Fibroblast of pulmonary artery (primary cell): Measurements from ENCODE around the gene PLXNC1.

Experiments used
- DNase-seq: peaks from one replicate; pipeline ENCODE4 v3.0.0-alpha.2; 2010; ENCODE audit warnings: low read depth
- H3K4me3 ChIP-seq: replicated peaks from 2 replicates; pipeline ENCODE4 v1.5.1; 2011; ENCODE audit warnings: low read depth, mild to moderate bottlenecking, control low read depth, low read length, moderate library complexity
- TF ChIP-seq, protein P1 (sequence below): IDR thresholded peaks from 2 replicates; pipeline ENCODE4 v1.5.1; 2011; ENCODE audit warnings: mild to moderate bottlenecking, control low read depth, low read length, inconsistent platforms; ENCODE audit errors: missing control alignments

Gene PLXNC1

DNA sequence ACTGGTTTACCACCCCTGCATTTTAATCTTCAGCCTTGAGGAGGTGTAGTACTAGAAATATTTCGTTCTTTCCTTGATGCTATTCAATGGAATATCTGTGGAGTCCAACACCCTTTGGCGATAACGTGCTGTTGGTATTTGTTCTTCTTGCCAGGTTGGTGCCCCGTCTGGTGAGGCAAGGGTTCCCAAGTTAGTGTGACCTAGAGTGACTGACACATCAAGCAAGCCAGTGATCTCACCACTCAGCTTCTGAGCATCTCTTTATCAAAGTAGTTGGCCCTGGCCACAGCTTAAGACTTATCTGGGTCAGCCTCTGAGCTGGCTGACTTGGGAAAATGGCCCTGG, 60.2 kb downstream of the PLXNC1 start:
- H3K4me3 ChIP-seq, result no peak overlapping the region
- no peak for DNase-seq

DNA sequence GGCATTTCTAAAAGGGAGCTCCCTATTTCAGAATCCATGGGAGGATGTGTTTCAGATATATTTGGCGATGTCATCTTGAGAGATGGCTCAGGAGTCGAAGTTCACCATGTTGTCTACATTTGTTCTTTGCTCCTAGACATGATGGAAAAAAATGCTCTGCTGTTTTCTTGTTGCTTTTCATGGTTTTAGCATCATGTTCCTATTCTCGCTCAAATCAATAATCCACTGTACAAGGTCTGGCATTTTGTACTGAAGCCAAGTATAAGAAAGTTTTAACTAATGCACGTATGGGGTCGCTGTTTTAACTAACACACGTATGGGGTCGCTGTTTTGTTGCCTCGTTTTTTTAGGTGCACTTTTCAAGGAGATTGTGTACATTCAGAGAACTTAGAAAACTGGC, 60.9 kb downstream of the PLXNC1 start:
- DNase-seq, result no peak
- TF ChIP-seq, protein P1, sequence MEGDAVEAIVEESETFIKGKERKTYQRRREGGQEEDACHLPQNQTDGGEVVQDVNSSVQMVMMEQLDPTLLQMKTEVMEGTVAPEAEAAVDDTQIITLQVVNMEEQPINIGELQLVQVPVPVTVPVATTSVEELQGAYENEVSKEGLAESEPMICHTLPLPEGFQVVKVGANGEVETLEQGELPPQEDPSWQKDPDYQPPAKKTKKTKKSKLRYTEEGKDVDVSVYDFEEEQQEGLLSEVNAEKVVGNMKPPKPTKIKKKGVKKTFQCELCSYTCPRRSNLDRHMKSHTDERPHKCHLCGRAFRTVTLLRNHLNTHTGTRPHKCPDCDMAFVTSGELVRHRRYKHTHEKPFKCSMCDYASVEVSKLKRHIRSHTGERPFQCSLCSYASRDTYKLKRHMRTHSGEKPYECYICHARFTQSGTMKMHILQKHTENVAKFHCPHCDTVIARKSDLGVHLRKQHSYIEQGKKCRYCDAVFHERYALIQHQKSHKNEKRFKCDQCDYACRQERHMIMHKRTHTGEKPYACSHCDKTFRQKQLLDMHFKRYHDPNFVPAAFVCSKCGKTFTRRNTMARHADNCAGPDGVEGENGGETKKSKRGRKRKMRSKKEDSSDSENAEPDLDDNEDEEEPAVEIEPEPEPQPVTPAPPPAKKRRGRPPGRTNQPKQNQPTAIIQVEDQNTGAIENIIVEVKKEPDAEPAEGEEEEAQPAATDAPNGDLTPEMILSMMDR, result no peak
- no peak overlapping the region for H3K4me3 ChIP-seq

More for the DNA sequence above, 60.2 kb downstream of the PLXNC1 start:
- TF ChIP-seq, protein P1, result no peak

DNA sequence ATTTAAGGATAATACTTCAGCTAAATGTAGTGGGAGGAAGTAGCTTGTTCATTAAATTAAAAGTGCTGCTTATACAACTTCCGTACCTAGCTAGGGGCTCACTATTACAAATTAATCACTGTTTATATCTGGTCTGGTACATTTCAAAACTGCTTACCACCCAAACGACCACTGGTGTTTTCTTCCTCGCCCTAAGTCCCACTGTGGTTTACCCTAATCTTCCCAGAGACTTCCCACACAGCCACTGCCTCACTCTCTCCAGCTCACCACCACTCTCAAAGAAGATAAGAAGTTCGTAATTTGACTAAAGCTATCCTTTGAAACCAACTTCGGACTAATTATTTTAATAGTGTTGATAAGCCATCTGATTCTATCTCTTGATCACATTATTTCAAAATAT, 62.6 kb downstream of the PLXNC1 start:
- TF ChIP-seq, protein P1, result no peak
- H3K4me3 ChIP-seq, result no peak overlapping the region
- DNase-seq, result no peak

DNA sequence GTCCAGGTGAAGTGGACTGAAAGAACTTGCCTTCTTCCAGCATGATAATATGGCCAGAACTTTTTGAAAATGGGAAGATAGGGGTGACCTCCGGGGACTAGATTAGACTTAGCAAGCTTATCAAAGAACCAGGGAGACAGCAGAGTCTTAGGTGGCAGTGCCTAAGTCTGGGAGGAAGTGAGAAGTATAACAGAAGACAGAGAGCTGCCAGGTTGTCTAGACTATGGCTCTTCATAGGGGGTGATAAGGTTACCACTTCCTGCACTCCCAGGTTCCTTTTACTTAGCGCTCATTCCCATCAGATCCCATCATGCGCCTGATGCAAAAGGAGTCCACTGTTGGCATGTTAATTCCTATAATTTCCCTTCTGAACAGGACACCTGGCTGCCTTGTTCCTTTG, 69.9 kb downstream of the PLXNC1 start:
- TF ChIP-seq, protein P1, result no peak
- H3K4me3 ChIP-seq, result no peak overlapping the region
- no peak for DNase-seq

- TF ChIP-seq, protein P1, result no peak
- DNase-seq, result no peak
- H3K4me3 ChIP-seq, result no peak overlapping the region
Observed at GRCh38 chr12:94219622-94220302, 71.4 kb downstream of the PLXNC1 start.

DNA sequence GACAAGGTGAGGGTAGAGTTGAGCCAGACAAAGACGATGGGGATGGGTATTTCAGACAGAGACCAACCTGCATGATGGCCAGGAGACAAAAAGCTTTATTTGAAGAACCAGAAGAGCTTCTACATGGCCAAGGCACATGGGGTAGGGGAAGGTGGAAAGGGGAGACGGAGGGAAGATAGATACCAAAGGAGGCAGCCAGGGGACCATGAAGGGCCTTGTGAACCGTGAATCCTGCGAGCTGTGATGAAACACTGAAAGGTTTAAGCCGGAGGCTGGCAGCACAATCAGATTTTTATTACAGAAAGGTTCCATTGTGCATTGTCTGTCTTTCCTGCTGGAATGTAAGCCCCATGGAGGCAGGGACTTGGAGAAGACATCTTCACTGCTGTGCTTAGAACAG, 72.4 kb downstream of the PLXNC1 start:
- H3K4me3 ChIP-seq, result no peak overlapping the region
- TF ChIP-seq, protein P1, result no peak
- no peak for DNase-seq
